Lower lobe of right lung (tissue), 2 donors: Measurements from ENCODE around the gene RNF138. TPM values are rescaled to one million over a fixed set of nuclear protein-coding genes. Genes with fewer than 3 reads are reported as not detected.
A peak's percentile ranks its signal among the peaks of the same experiment; 100 is the strongest.

Experiments
- ATAC-seq, 2 donors: fragments of 200-7000 bp; cut with Tn5 transposase; one replicate each; pipeline ENCODE4 v1.9.1; 2020 to 2022; ENCODE audit warnings: mild to moderate bottlenecking in 2 of 2, moderate library complexity in 2 of 2
- DNase-seq: peaks from one replicate; pipeline ENCODE4 v3.0.0-alpha.2; 2020
- H3K27ac ChIP-seq: fragments of 200-600 bp; one replicate; pipeline ENCODE4 v1.8.0; 2022
- H3K27me3 ChIP-seq: fragments of 200-600 bp; one replicate; pipeline ENCODE4 v1.8.0; 2022; ENCODE audit warnings: low read depth
- H3K36me3 ChIP-seq: fragments of 200-600 bp; one replicate; pipeline ENCODE4 v1.8.0; 2022; ENCODE audit warnings: mild to moderate bottlenecking
- H3K4me1 ChIP-seq: fragments of 200-600 bp; one replicate; pipeline ENCODE4 v1.8.0; 2022
- H3K4me3 ChIP-seq: fragments of 200-600 bp; one replicate; pipeline ENCODE4 v1.8.0; 2022; ENCODE audit warnings: mild to moderate bottlenecking
- H3K9me3 ChIP-seq: fragments of 200-600 bp; one replicate; pipeline ENCODE4 v1.8.0; 2022
- intact Hi-C: fragments of 100-400 bp; cut with DNase I; formaldehyde crosslinking; loops from one replicate; pipeline ENCODE4 v1.11.0; 2022
- long read RNA-seq: library from polyadenylated mRNA; unstranded; transcript quantifications from one replicate; pipeline ENCODE4 v2.0.0, GENCODE V29; 2021
- total RNA-seq: library from RNA; stranded (reverse); fragmentation: NEBNext Ultra II Directional; extraction: Animal tissue kit (Norgen Biotek cat#: 25700); gene quantifications from one replicate; pipeline ENCODE4 v1.2.1, GENCODE V29; 2021
- TF ChIP-seq, protein P1 (sequence below): fragments of 200-600 bp; IDR thresholded peaks from one replicate; pipeline ENCODE4 v1.8.0; 2022; ENCODE audit warnings: antibody characterized with exemption, mild to moderate bottlenecking
- donor health status: DM: no; HTN: yes; CAD: no; lungs with severe emphysema.

The RNF138 gene, protein sequence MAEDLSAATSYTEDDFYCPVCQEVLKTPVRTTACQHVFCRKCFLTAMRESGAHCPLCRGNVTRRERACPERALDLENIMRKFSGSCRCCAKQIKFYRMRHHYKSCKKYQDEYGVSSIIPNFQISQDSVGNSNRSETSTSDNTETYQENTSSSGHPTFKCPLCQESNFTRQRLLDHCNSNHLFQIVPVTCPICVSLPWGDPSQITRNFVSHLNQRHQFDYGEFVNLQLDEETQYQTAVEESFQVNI
- total RNA-seq, result 31.0 TPM
- long read RNA-seq, transcript RNF138-202 (8 exons, 3,570 nt), result major isoform, 11 of 32 reads
- long read RNA-seq, partial matches to known transcripts, result 17 of 32 reads
- long read RNA-seq, other reads (novel, unspliced or antisense), result 2 of 32 reads

GRCh38 chr18:32091724-32092421 is at the start of gene RNF138:
TSS of gene RNF138 (plus strand) at chr18:32091874. CDS start at chr18:32092777, 903 bp downstream.
- peak; percentile 85 to 86 for ATAC-seq
- H3K36me3 ChIP-seq, result peaks cover 7% of the 10 kb centered on the region
- H3K27ac ChIP-seq, result peak within 1 kb of the TSS; percentile 100
- H3K4me1 ChIP-seq, result peaks cover 39% of the 10 kb centered on the region
- no peaks in the 10 kb centered on the region for H3K27me3 ChIP-seq
- TF ChIP-seq, protein P1, sequence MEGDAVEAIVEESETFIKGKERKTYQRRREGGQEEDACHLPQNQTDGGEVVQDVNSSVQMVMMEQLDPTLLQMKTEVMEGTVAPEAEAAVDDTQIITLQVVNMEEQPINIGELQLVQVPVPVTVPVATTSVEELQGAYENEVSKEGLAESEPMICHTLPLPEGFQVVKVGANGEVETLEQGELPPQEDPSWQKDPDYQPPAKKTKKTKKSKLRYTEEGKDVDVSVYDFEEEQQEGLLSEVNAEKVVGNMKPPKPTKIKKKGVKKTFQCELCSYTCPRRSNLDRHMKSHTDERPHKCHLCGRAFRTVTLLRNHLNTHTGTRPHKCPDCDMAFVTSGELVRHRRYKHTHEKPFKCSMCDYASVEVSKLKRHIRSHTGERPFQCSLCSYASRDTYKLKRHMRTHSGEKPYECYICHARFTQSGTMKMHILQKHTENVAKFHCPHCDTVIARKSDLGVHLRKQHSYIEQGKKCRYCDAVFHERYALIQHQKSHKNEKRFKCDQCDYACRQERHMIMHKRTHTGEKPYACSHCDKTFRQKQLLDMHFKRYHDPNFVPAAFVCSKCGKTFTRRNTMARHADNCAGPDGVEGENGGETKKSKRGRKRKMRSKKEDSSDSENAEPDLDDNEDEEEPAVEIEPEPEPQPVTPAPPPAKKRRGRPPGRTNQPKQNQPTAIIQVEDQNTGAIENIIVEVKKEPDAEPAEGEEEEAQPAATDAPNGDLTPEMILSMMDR, result no peak
- intact Hi-C loops, result no loop called here
- H3K9me3 ChIP-seq, result no peaks in the 10 kb centered on the region
- peak; percentile 95 for DNase-seq
- peak within 1 kb of the TSS; percentile 94 for H3K4me3 ChIP-seq

- Histone ChIP-seq H3K27me3 (no peaks in the 10 kb centered on the region), H3K4me3 (no peak overlapping the region), H3K27ac (no peak overlapping the region), H3K4me1 (peaks cover 14% of the 10 kb centered on the region), H3K36me3 (no peaks in the 10 kb centered on the region), H3K9me3 (no peaks in the 10 kb centered on the region)
- TF ChIP-seq, protein P1, result no peak
- DNase-seq (no peak), ATAC-seq (peak; percentile 29 to 39)
- intact Hi-C loops, result no loop called here
These were observed 49.3 kb upstream of the RNF138 start for GRCh38 chr18:32042337-32042736.

DNA sequence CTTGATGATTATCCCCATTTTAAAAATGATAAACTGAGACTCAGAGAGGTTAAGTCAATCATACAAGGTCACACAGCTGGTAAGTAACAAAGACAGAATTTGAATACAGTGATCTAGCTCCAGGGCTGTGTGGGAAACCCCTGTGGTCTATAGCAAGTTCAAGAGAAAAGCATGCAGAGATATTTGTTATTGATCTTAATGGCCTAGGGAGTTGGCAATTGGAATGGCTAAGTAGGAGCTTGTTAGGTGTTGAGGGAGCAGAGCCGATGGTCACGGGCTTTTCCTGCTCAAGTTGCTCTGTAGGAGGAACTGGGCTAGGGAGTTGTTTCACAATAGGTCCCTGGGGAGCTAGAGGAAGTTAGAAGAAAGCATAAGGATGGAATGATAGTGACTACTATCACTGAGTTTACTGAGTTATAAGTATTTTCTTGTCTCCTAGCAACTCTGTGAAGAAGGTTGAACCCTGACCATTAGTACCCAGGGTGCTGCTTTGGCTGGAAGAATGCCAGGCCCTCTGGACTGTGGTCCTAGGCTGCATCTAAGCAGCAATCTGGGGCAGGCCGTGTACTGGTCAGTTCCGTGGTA is 43.1 kb upstream of the RNF138 start:
- H3K4me1 ChIP-seq, result peaks cover 24% of the 10 kb centered on the region
- H3K4me3 ChIP-seq, result no peak overlapping the region
- peak; percentile 77 to 79 for ATAC-seq
- H3K9me3 ChIP-seq, result no peaks in the 10 kb centered on the region
- H3K27me3 ChIP-seq, result no peaks in the 10 kb centered on the region
- intact Hi-C loops, result no loop called here
- peak overlapping the region; percentile 64 for H3K27ac ChIP-seq
- no peaks in the 10 kb centered on the region for H3K36me3 ChIP-seq
- TF ChIP-seq, protein P1, result no peak
- peak; percentile 49 for DNase-seq

DNA sequence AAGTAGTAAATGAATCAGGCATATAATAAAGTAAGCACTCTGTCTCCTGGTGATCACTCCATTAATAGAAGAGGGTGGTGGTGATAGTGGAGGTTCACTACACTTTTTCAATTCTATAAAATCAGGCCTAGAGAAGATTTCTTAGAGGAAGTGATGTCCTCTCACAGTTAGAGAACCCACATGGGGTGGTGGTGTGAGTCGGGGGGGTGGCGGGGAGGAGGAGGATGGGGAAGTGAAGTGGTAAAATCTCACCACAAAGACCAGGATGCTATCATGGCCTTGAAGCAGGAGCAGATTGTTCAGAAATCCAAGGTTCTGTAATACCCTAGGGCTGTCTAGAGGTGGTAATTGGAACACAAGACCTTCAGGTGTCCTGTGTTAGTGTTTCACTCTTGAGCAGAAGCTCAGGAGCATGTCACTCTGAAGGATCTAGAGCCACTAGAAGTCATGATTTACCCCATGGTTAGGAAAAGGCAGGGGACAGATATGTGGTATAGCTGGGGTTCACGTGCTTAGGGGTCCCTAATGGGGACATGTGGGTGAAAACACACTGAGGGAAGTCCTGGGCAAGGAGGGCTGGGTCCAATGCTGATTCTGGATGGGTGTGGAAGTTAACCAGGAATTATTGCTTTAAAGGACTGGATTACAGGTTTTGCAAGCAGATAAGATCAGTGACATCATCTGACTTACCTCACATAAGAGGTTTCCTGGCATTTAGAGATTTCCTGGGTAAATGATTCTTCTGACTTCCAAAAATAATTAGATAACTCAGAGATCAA is 42.1 kb upstream of the RNF138 start:
- Histone ChIP-seq H3K4me1 (peaks cover 24% of the 10 kb centered on the region), H3K36me3 (no peaks in the 10 kb centered on the region), H3K27me3 (no peaks in the 10 kb centered on the region), H3K4me3 (no peak overlapping the region), H3K27ac (peak overlapping the region; percentile 64), H3K9me3 (no peaks in the 10 kb centered on the region)
- intact Hi-C loops, result no loop called here
- TF ChIP-seq, protein P1, result no peak
- peak; percentile 84 to 87 for ATAC-seq
- DNase-seq, result peak; percentile 70
